H9 (cell line): ENCODE data around the gene MTA2. TPM values are rescaled to one million over a fixed set of nuclear protein-coding genes. Genes with fewer than 3 reads are reported as not detected.

Source experiments
- DNase-seq: peaks from one replicate; pipeline ENCODE4 v3.0.0-alpha.2; 2017
- H2AFZ ChIP-seq: one replicate; pipeline ENCODE4 v1.6.1; 2013; ENCODE audit warnings: mild to moderate bottlenecking, low read length, control low read depth, moderate library complexity
- H2AK5ac ChIP-seq: 2 replicates; pipeline ENCODE4 v1.6.1; 2013; ENCODE audit warnings: low read length, control low read depth, mixed read lengths; ENCODE audit not compliant: insufficient read length
- H2BK120ac ChIP-seq: one replicate; pipeline ENCODE4 v1.6.1; 2013; ENCODE audit warnings: low read depth, mild to moderate bottlenecking, low read length, control low read depth, inconsistent platforms; ENCODE audit not compliant: poor library complexity, severe bottlenecking
- H2BK12ac ChIP-seq: 2 replicates; pipeline ENCODE4 v1.6.1; 2013; ENCODE audit warnings: low read length, control low read depth, mixed read lengths, low read depth; ENCODE audit not compliant: insufficient read length
- H2BK15ac ChIP-seq: 2 replicates; pipeline ENCODE4 v1.6.1; 2013; ENCODE audit warnings: low read depth, low read length, control low read depth
- H2BK20ac ChIP-seq: one replicate; pipeline ENCODE4 v1.6.1; 2013; ENCODE audit warnings: low read depth, mild to moderate bottlenecking, low read length, control low read depth, inconsistent platforms; ENCODE audit not compliant: poor library complexity, severe bottlenecking
- H2BK5ac ChIP-seq: 2 replicates; pipeline ENCODE4 v1.6.1; 2013; ENCODE audit warnings: low read length, control low read depth, mixed read lengths; ENCODE audit not compliant: insufficient read length
- H3K14ac ChIP-seq: 2 replicates; pipeline ENCODE4 v1.6.1; 2013; ENCODE audit warnings: low read length, control low read depth; ENCODE audit not compliant: insufficient read depth
- H3K18ac ChIP-seq: 2 replicates; pipeline ENCODE4 v1.6.1; 2013; ENCODE audit warnings: low read depth, mild to moderate bottlenecking, mixed read lengths, low read length, control low read depth; ENCODE audit not compliant: insufficient read length
- H3K23ac ChIP-seq: 2 replicates; pipeline ENCODE4 v1.6.1; 2013; ENCODE audit warnings: low read length, control low read depth, mixed read lengths, low read depth; ENCODE audit not compliant: insufficient read length
- H3K23me2 ChIP-seq: 2 replicates; pipeline ENCODE4 v1.6.1; 2013; ENCODE audit warnings: low read depth, mild to moderate bottlenecking, mixed read lengths, low read length, control low read depth; ENCODE audit not compliant: insufficient read length, poor library complexity, severe bottlenecking
- H3K27ac ChIP-seq: 2 replicates; pipeline ENCODE4 v1.5.1; 2013; ENCODE audit warnings: low read length, control low read depth, mixed read lengths, low read depth; ENCODE audit not compliant: insufficient read length
- H3K27me3 ChIP-seq: 2 replicates; pipeline ENCODE4 v1.6.1; 2013; ENCODE audit warnings: low read length, control low read depth, inconsistent platforms; ENCODE audit not compliant: insufficient read depth
- H3K4ac ChIP-seq: 2 replicates; pipeline ENCODE4 v1.6.1; 2013; ENCODE audit warnings: low read depth, mild to moderate bottlenecking, control low read depth, inconsistent platforms, low read length, moderate library complexity
- H3K4me1 ChIP-seq: 2 replicates; pipeline ENCODE4 v1.6.1; 2013; ENCODE audit warnings: low read length, control low read depth, inconsistent platforms; ENCODE audit not compliant: insufficient read depth
- H3K4me2 ChIP-seq: 2 replicates; pipeline ENCODE4 v1.6.1; 2013; ENCODE audit warnings: low read length, control low read depth, mixed read lengths; ENCODE audit not compliant: insufficient read length, insufficient read depth
- H3K56ac ChIP-seq: 2 replicates; pipeline ENCODE4 v1.6.1; 2013; ENCODE audit warnings: low read depth, mild to moderate bottlenecking, mixed read lengths, low read length, control low read depth; ENCODE audit not compliant: insufficient read length
- H3K79me1 ChIP-seq: 2 replicates; pipeline ENCODE4 v1.6.1; 2013; ENCODE audit warnings: low read depth, mild to moderate bottlenecking, moderate library complexity, low read length, control low read depth, inconsistent platforms; ENCODE audit not compliant: insufficient read depth, poor library complexity, severe bottlenecking
- H3K79me2 ChIP-seq: 2 replicates; pipeline ENCODE4 v1.6.1; 2013; ENCODE audit warnings: low read length, control low read depth, inconsistent platforms; ENCODE audit not compliant: insufficient read depth
- H3K9ac ChIP-seq: 2 replicates; pipeline ENCODE4 v1.6.1; 2013; ENCODE audit warnings: low read length, control low read depth, mixed read lengths; ENCODE audit not compliant: insufficient read length; ENCODE audit errors: extremely low read depth
- H3K9me3 ChIP-seq: one replicate; pipeline ENCODE4 v1.6.1; 2013; ENCODE audit warnings: low read depth, low read length, inconsistent platforms; ENCODE audit not compliant: control insufficient read depth
- H3T11ph ChIP-seq: one replicate; pipeline ENCODE4 v1.6.1; 2013; ENCODE audit warnings: mild to moderate bottlenecking, low read length, control low read depth, inconsistent platforms
- H4K20me1 ChIP-seq: one replicate; pipeline ENCODE4 v1.6.1; 2013; ENCODE audit not compliant: control insufficient read depth, insufficient read length, insufficient read depth
- H4K5ac ChIP-seq: 2 replicates; pipeline ENCODE4 v1.6.1; 2013; ENCODE audit warnings: low read depth, mild to moderate bottlenecking, mixed read lengths, low read length, control low read depth; ENCODE audit not compliant: insufficient read length
- H4K8ac ChIP-seq: replicated peaks from 2 replicates; pipeline ENCODE4 v1.6.1; 2013; ENCODE audit warnings: low read length, control low read depth, mixed read lengths, low read depth; ENCODE audit not compliant: insufficient read length
- H4K91ac ChIP-seq: 2 replicates; pipeline ENCODE4 v1.6.1; 2013; ENCODE audit warnings: low read depth, mild to moderate bottlenecking, moderate library complexity, mixed read lengths, low read length, control low read depth; ENCODE audit not compliant: insufficient read length
- H3K27ac Mint-ChIP-seq, 3 experiments: 2 replicates in 2 of 3; 3 replicates in 1 of 3; pipeline ENCODE4 v1.8.0; 2020 to 2021; ENCODE audit warnings: mixed read lengths in 3 of 3, mild to moderate bottlenecking in 1 of 3, moderate library complexity in 1 of 3
- H3K27me3 Mint-ChIP-seq: 2 replicates; pipeline ENCODE4 v1.8.0; 2021; ENCODE audit warnings: low read depth, mild to moderate bottlenecking, moderate library complexity, mixed read lengths
- H3K36me3 Mint-ChIP-seq, 3 experiments: 2 replicates in 2 of 3; 3 replicates in 1 of 3; pipeline ENCODE4 v1.8.0; 2020 to 2021; ENCODE audit warnings: low read depth in 3 of 3, mixed read lengths in 3 of 3; ENCODE audit not compliant: insufficient read depth in 1 of 3
- H3K4me1 Mint-ChIP-seq, 2 experiments: 2 replicates each; pipeline ENCODE4 v1.8.0; 2020; ENCODE audit warnings: mixed read lengths in 2 of 2
- H3K4me3 Mint-ChIP-seq, 2 experiments: 2 replicates in 1 of 2; 3 replicates in 1 of 2; pipeline ENCODE4 v1.8.0; 2020 to 2021; ENCODE audit warnings: mild to moderate bottlenecking in 2 of 2, mixed read lengths in 2 of 2, moderate library complexity in 1 of 2
- H3K9me3 Mint-ChIP-seq, 2 experiments: 2 replicates in 1 of 2; 3 replicates in 1 of 2; pipeline ENCODE4 v1.8.0; 2020; ENCODE audit warnings: mild to moderate bottlenecking in 2 of 2, mixed read lengths in 2 of 2, moderate library complexity in 1 of 2
- WGBS: extraction: QIAGEN DNeasy Blood & Tissue Kit; methylation state at CpG from one replicate; pipeline ENCODE4 v1.1.7; 2013; ENCODE audit warnings: missing lambda C conversion rate, low lambda C conversion rate, mixed read lengths; ENCODE audit not compliant: insufficient read length; ENCODE audit errors: extremely low coverage; 5-methylcytosine and 5-hydroxymethylcytosine counted together
- total RNA-seq: library from RNA; stranded (reverse); gene quantifications from 2 replicates; pipeline ENCODE4 v1.2.1, GENCODE V29; 2021
- TF ChIP-seq, protein P1 (sequence below): fragments of 200-600 bp; sonication (generic); conservative IDR thresholded peaks from 3 replicates; pipeline ENCODE4 v1.8.0; 2021; ENCODE audit warnings: antibody characterized with exemption, mild to moderate bottlenecking

The MTA2 gene
- total RNA-seq, 1 experiment from 2014 or later: 143 TPM

DNA sequence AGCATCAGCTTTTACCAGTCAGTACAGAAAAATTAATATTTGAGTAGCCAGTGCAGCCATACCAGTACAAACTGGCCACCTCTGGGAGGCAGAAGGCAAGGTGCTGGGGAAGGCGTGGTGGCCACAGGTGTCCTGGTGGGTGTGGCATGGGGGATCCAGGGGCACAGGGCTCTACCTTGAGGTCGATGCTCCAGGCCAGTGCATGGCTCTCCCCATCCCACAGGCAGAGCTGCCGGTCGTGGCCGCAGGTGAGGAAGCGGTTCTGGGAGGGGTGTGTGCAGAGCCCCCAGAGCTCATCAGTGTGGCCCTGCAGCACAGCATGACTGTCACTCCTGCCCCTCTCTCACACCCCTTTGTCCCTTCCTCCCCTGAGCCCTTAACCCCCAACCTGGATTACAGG is 3.8 kb upstream of the MTA2 start:
- H3K27me3 Mint-ChIP-seq: peaks cover 28% of the 10 kb centered on the region
- no CpG with 5 or more reads among the region's 6 CpGs for WGBS
- H3K4me3 Mint-ChIP-seq: no peak overlapping the region

More for the DNA sequence above, 3.8 kb upstream of the MTA2 start:
- TF ChIP-seq, protein P1, sequence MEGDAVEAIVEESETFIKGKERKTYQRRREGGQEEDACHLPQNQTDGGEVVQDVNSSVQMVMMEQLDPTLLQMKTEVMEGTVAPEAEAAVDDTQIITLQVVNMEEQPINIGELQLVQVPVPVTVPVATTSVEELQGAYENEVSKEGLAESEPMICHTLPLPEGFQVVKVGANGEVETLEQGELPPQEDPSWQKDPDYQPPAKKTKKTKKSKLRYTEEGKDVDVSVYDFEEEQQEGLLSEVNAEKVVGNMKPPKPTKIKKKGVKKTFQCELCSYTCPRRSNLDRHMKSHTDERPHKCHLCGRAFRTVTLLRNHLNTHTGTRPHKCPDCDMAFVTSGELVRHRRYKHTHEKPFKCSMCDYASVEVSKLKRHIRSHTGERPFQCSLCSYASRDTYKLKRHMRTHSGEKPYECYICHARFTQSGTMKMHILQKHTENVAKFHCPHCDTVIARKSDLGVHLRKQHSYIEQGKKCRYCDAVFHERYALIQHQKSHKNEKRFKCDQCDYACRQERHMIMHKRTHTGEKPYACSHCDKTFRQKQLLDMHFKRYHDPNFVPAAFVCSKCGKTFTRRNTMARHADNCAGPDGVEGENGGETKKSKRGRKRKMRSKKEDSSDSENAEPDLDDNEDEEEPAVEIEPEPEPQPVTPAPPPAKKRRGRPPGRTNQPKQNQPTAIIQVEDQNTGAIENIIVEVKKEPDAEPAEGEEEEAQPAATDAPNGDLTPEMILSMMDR: no peak
- H2BK12ac ChIP-seq: no peak overlapping the region
- peaks cover 12% of the 10 kb centered on the region; the same call in 1 of the 2 replicates for H3K27me3 ChIP-seq
- no peak overlapping the region for H3K56ac ChIP-seq
- no peak overlapping the region for H2AFZ ChIP-seq
- Mint-ChIP-seq H3K9me3 (no peaks in the 10 kb centered on the region), H3K4me1 (peaks cover 35 to 58% of the 10 kb centered on the region in 2 experiments), H3K27ac (no peak overlapping the region), H3K36me3 (peaks cover 9 to 25% (median 13%) of the 10 kb centered on the region in 3 experiments)
- no peak overlapping the region for H3K27ac ChIP-seq
- no peaks in the 10 kb centered on the region for H3K9me3 ChIP-seq
- H3K79me2 ChIP-seq: no peaks in the 10 kb centered on the region; the same call in 1 of the 2 replicates
- DNase-seq: no peak
- H2AK5ac ChIP-seq: no peak overlapping the region
- H4K20me1 ChIP-seq: peaks cover 2% of the 10 kb centered on the region
- H3K9ac ChIP-seq: no peak overlapping the region
- H3K14ac ChIP-seq: no peak overlapping the region; the same call in 1 of the 2 replicates
- H3K79me1 ChIP-seq: no peaks in the 10 kb centered on the region
- no peak overlapping the region for H2BK15ac ChIP-seq
- no peak overlapping the region for H3K4me2 ChIP-seq
- no peak overlapping the region for H4K91ac ChIP-seq
- H2BK20ac ChIP-seq: no peak overlapping the region
- no peak overlapping the region for H2BK5ac ChIP-seq
- no peak overlapping the region for H3T11ph ChIP-seq
- H3K4me1 ChIP-seq: 0 out of 2 replicates have a peak, but pooled peaks cover 2% of the 10 kb centered on the region
- no peak overlapping the region for H4K8ac ChIP-seq
- H3K23me2 ChIP-seq: peaks cover 4% of the 10 kb centered on the region
- no peak overlapping the region for H2BK120ac ChIP-seq
- H3K23ac ChIP-seq: no peak overlapping the region
- H3K4ac ChIP-seq: no peak overlapping the region
- H3K18ac ChIP-seq: no peak overlapping the region
- no peak overlapping the region for H4K5ac ChIP-seq
